C4-2B (cell line): ENCODE data around the gene LAMA5.

Experiments
- ZFX ChIP-seq: fragments of 450-650 bp; IDR thresholded peaks from 2 replicates; pipeline ENCODE4 v1.6.1; 2017
- TF ChIP-seq, protein P1 (sequence below): fragments of 450-650 bp; conservative IDR thresholded peaks from 2 replicates; pipeline ENCODE4 v1.5.1; 2017; ENCODE audit warnings: mild to moderate bottlenecking

DNA sequence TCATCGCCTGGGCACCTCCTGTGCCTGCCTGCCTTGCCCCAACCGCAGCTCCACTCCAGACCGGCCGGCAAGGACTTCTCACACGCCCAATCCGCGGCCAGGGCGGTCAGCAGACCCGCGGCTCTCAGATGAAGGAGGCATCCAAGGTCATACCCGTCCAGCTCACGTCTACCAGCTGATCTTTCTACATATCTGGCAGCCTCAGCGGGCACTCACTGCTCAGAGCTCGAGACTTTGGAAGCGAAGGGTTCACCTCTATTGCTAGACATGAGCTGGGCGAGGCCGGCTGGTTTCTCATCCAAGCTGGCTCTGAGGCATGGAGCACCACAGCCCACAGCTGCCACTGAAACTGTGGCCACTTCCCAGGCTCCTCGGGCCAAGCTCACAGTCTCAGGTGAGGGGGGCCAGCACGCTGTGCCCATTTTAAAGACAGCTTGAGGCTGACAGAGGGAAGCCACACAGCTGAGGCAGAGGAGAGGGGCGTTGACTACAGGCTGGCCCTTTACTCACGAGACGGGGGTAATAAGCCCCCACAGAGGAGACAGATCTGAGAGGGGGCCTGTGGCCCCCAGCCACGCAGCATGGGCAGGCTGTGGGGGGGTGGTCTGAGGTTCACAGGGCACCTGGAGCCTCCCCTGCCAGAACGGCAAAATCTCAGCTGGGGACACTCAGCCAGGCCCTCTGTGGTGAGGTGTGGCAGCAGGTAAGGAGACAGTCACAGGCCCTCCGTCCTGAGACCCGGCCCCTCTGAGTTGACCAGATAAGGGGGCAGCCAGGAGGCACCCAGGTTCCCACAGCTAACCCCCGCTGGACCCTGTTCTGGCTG, 2.0 kb downstream of the LAMA5 start:
- TF ChIP-seq, protein P1, sequence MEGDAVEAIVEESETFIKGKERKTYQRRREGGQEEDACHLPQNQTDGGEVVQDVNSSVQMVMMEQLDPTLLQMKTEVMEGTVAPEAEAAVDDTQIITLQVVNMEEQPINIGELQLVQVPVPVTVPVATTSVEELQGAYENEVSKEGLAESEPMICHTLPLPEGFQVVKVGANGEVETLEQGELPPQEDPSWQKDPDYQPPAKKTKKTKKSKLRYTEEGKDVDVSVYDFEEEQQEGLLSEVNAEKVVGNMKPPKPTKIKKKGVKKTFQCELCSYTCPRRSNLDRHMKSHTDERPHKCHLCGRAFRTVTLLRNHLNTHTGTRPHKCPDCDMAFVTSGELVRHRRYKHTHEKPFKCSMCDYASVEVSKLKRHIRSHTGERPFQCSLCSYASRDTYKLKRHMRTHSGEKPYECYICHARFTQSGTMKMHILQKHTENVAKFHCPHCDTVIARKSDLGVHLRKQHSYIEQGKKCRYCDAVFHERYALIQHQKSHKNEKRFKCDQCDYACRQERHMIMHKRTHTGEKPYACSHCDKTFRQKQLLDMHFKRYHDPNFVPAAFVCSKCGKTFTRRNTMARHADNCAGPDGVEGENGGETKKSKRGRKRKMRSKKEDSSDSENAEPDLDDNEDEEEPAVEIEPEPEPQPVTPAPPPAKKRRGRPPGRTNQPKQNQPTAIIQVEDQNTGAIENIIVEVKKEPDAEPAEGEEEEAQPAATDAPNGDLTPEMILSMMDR = no peak
- no peak for TF ChIP-seq ZFX
